Measurements from ENCODE around the gene HK2.

GRCh38 chr2:74841641-74842040 is 7.7 kb downstream of the HK2 start:
- TF ChIP-seq, protein P1, sequence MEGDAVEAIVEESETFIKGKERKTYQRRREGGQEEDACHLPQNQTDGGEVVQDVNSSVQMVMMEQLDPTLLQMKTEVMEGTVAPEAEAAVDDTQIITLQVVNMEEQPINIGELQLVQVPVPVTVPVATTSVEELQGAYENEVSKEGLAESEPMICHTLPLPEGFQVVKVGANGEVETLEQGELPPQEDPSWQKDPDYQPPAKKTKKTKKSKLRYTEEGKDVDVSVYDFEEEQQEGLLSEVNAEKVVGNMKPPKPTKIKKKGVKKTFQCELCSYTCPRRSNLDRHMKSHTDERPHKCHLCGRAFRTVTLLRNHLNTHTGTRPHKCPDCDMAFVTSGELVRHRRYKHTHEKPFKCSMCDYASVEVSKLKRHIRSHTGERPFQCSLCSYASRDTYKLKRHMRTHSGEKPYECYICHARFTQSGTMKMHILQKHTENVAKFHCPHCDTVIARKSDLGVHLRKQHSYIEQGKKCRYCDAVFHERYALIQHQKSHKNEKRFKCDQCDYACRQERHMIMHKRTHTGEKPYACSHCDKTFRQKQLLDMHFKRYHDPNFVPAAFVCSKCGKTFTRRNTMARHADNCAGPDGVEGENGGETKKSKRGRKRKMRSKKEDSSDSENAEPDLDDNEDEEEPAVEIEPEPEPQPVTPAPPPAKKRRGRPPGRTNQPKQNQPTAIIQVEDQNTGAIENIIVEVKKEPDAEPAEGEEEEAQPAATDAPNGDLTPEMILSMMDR (IDR thresholded peaks at IDR 0.05): no peak
- TF ChIP-seq POLR2A (IDR thresholded peaks at IDR 0.05): no peak
